ENCODE measurements around the gene HLF.

HLF gene

DNA sequence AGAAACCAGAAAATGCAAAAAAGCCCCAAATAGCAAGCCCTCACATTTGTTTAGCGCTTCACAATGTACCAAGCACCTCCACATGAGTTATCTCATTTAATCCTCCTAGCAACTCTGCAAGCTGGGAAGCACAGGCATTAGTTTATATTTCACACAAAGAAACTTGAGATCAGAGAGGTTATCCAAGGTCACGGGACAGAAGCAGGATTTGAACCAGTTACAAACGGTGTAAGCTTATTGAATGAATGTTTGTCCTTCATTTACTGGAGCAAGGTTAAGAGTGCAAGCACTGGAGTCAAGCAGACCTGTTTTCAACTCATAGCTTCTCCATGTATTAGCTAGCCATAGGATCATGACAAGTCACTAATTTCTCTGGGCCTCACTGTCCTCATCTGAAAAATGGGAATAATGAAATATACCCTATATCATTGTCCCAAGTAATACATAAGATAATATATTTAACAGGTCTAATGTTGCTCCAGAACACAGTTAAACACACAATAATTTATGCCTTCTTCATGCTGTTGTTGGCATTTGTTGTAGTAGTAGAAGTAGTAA lies 6.1 kb upstream of the HLF start:
- no peak for DNase-seq (ENCODE audit: low read depth)

- no peak for DNase-seq (ENCODE audit: low read depth)
Measured at GRCh38 chr17:55259684-55260111, 5.1 kb upstream of the HLF start.

DNA sequence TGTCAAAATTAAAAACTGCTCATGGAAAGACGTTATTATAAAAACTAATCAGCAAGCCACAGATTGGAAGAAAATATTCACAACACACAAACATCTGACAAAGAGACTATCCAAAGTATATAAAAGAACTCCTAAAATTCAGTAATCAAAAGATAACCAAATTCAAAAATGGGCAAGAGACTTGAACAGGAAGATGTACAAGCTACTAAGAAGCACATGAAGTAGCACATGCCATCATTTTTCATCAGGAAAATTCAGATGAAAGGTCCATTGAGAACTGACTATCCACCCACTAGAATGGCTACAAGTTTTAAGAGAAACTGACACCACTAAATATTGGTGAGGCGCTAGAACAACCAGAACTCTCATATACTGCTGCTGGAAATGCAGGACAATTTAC lies 3.4 kb upstream of the HLF start:
- no peak for DNase-seq (ENCODE audit: low read depth)

DNA sequence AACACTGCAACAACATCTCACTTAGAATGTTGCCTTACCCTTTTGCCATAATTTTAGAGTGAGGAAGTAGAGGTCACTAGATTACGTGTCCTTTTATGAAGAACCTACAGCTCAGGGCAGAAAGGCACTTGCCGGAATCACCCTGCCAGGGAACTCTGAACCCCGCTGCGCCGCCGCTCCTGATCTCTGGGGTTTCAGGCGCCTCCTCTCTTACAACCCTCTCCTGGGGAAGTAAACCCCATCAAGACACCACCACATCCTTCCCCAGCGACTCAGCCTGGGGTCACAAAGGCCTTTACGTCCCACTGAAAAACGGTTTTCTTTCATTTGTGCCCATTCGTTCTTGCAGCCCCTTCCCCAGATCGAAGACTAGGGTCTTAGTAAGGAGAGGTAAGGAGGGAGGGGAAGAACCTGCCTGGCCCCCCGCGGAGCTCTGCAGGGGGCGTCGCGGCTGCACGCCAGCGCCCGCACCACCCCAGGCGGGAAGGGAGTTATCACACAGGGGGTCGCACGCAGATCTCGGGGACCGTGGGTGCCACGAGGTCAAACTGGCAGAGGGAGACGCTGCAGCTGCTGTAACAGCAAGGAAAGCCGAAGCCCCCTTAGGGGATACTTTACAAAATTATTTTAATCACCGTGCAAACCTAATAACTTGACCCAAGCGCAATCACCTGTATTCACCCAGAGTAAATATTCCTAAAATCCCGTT lies 1.0 kb upstream of the HLF start:
- DNase-seq (ENCODE audit: low read depth): no peak

DNA sequence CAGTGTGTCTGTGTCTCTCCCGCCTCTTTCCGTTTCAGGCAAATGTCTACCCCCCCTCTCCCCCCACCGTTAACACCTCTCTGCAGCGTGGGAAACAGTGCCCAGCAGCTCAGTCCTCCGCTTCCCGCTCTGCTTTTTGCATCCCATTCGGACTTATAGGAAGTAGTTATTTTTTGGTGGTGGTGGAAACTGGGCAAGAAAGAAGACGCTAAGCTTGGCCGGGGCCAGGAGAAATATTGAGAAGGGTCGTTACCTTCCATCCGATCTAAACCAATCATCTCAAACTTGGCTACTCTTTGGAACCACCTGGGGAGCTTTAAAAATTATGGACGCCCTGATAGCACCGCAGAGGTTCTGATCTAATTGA lies 499 bp upstream of the HLF start:
- no peak for DNase-seq (ENCODE audit: low read depth)

DNA sequence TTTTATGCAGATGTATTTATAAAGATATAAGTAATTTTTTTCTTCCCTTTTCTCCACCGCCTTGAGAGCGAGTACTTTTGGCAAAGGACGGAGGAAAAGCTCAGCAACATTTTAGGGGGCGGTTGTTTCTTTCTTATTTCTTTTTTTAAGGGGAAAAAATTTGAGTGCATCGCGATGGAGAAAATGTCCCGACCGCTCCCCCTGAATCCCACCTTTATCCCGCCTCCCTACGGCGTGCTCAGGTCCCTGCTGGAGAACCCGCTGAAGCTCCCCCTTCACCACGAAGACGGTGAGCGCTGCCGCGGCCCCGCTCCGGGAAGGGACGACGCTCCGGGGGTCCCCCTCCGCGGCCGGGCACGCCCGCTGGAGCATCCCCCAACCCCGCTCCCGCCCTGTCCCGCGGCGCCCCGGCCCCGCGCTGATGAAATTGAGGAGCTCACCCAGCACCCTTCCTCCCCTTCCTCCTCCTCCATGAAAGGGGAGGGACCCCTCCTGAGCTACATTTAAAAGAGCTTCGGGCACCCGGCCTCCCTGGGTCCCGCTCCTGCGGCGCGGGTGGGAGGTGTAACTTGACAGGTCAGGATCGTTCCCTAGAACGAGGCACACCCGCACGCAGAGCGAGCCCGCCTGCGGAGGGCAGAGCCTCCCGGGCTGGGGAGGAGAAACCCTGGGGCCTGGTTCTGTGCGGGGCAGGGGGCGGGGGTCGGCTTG lies 706 bp downstream of the HLF start:
- no peak for DNase-seq (ENCODE audit: low read depth)

- no peak for DNase-seq (ENCODE audit: low read depth)
Measured at GRCh38 chr17:55266051-55266957, 1.5 kb downstream of the HLF start.

GRCh38 chr17:55266958-55267688 lies 2.4 kb downstream of the HLF start:
- DNase-seq (ENCODE audit: low read depth): no peak

- DNase-seq (ENCODE audit: low read depth): no peak
Measured at GRCh38 chr17:55267777-55268648, 3.3 kb downstream of the HLF start.

GRCh38 chr17:55268649-55269480 lies 4.1 kb downstream of the HLF start:
- DNase-seq (ENCODE audit: low read depth): no peak

- DNase-seq (ENCODE audit: low read depth): no peak
Measured at GRCh38 chr17:55269894-55270293, 5.1 kb downstream of the HLF start.

DNA sequence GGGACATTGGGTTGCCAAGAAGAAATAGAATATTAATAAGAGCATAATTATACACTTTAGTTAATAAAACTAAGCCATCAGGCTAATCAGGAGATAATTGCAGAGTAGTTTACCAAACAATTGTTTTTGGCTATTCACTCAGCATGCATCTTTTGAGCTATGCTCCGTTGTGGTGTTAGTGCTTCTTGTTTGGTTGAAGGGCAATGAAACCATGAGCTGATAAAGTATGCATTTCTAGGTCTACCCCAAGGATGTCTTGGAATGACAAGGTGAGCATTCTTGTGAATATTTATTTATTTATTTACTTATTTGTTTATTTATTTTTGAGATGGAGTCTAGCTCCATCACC lies 6.4 kb downstream of the HLF start:
- no peak for DNase-seq (ENCODE audit: low read depth)

DNA sequence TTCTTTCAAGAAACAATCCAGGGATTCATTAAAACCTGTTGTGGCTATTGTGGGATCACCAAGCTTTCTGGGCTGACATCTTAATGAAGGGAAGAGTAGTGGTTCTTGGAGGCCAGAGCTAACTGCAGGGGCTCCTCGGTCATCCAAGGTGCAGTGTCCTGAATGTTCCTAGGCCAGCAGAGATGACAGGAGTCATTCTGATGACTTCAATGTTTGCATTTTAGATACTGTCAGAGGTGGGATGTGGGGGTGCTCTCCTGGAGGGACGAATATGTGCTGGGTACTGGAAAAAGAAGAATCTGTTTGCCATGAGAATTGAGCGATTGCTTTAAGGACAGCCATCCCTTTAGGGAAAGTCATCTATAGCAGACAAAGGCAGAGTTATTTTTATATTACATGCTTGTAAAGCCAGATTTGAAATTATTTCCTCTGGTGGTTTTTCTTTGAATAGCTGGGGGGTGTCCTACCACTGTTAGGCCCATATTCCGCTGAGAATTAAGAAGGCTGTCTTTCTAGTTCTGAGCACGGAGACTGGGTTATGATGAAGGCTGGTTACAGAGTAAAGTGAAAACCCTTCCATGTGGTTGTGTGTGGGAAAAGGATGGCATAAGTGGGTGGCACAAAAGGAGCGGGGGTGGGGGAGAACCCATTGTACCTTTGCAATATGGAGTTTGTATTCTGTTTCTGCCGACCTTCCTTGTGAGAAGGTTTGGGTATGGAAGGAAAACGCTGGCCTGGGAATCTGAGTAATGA lies 7.4 kb downstream of the HLF start:
- no peak for DNase-seq (ENCODE audit: low read depth)

DNA sequence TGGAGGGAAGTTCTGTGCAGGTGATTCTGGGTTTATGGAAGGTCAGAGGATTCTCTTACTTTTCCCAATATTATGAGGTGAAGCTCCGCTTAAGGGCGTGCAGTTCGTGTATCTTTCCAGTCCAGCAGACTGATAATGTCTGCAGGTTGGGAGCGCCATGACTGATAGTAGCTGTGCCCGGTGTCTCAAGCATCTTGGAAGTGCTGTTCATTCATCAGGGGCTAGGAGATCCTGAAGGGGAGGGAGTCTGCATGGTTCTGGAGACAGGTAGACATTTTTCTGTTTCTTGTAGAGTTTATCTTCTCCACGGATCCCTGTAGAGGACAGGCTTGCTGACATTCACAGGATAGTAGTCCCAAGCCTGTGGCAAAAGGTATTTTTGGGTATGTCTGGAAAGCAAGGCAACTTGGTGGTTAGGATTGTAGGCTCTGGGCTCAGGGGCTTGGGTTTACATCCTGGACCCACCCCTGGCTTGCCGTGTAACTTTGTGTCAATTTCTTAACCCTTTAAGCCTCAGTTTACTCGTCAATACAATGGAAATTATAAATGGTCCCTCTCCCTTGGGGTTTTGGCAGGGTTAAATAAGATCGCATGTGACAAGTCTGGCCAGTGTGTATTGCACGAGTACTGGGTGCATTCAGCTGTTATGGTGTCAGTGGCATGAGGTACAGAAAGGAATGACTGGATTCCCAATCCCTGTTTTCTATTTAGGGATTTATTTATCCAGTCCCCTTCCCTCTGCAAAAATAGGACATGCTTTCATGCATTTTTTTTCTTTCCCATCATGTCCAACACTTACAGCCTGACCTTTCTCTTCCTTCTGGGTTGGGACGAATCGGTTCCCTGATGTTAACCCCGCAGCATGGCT lies 8.2 kb downstream of the HLF start:
- DNase-seq (ENCODE audit: low read depth): no peak

DNA sequence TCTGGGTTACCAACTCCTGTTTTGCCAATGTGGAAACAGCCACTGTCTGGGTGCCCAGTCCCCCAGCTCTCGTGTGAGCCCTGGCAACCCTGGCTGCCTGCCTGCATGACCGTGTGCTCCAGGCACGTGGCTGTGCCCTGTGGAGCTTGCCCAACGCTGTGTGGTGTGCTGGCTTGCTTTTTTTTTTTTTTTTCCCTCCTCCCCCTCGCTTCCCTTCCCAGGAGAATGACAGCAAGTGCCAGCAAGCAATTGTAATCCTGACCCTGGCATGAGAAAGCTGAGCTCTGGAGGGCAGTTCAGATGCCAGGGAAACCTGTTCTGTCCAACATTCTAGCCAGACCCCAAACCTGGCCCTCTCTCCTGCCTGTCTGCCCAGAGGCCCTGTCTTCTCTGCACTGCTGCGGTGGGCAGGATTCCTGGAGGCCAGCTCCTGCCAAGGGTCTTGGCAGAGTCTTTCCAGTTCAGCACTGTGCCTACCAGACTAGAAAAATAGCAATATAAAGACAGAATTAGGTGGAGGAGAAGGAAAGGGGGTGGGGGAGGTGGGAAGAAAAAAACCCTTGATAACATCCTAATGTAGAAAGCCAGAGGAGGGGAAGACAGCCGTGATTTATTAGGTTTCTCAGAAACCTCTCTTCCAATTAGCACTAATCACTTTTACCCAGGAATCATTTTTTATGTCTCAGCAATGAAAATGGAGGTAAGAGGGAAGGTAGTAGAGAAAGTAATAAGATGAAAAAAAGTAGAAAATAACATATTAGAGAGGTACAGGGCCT lies 9.0 kb downstream of the HLF start:
- no peak for DNase-seq (ENCODE audit: low read depth)

DNA sequence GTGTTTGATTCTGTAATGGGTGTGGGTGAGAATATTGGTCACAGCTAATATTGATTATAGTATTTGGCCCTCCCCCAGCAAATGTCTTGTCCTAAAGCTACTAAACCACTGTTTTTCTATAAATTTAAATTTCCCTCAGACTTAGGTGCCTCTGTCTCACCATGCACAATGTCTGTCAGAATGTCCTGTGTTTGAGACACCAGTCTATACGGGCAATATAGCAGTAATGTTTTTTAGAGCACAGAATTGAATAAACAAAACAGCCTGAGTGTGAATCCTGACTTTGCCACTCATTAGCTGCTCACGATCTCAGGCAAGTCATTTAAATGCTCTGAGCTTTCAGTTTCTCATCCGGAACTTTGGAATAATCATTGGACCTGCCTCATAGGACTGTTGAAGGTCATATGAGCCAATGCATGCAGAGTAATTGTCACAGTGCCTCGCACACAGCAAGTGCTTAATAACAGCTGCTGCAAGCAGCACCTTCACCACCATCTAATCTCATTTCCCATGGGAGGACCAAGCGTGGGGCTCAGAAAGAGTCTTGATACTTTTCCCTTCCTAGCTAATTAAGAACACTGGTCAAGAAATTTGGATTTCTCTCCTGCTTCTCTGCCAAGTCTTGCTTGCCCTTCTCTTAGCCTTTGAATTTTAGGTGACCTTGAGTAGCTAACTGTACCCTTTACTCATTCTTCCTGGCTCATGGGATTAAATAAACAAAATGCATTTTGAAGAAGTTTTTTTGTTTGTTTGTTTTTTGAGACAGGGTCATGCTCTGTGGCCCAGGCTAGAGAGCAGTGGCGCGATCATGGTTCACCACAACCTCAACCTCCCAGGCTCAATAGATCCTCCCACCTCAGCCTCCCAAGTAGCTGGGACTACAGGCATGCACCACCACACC lies 9.8 kb downstream of the HLF start:
- no peak for DNase-seq (ENCODE audit: low read depth)
